GM18508 (cell line): ENCODE results near the gene PNMA5.
A peak's percentile ranks its signal among the peaks of the same experiment; 100 is the strongest.

ENCODE experiments used
- ATAC-seq: cut with Tn5 transposase; IDR thresholded peaks from one replicate; pipeline ENCODE4 v1.9.1; 2021; ENCODE audit warnings: moderate number of reproducible peaks; ENCODE audit not compliant: insufficient read depth, unreplicated experiment

PNMA5 gene

GRCh38 chrX:152959626-152960025 is 34.3 kb downstream of the PNMA5 start:
- no peak for ATAC-seq

- ATAC-seq, result peak; percentile 81
Observed at GRCh38 chrX:152958524-152959465, 35.1 kb downstream of the PNMA5 start.

- no peak for ATAC-seq
Observed at GRCh38 chrX:152958047-152958446, 35.9 kb downstream of the PNMA5 start.

- ATAC-seq, result no peak
Observed at GRCh38 chrX:152950786-152951185, 43.1 kb downstream of the PNMA5 start.

- no peak for ATAC-seq
Observed at GRCh38 chrX:152949114-152949513, 44.8 kb downstream of the PNMA5 start.

GRCh38 chrX:152946681-152947080 is 47.2 kb downstream of the PNMA5 start:
- ATAC-seq, result no peak

GRCh38 chrX:152945021-152945979 is 48.6 kb downstream of the PNMA5 start:
- no peak for ATAC-seq

GRCh38 chrX:152943826-152944225 is 50.1 kb downstream of the PNMA5 start:
- no peak for ATAC-seq

- no peak for ATAC-seq
Observed at GRCh38 chrX:152942077-152942442, 51.9 kb downstream of the PNMA5 start.

- ATAC-seq, result peak; percentile 64
Observed at GRCh38 chrX:152941328-152942076, 52.4 kb downstream of the PNMA5 start.
